H9 (cell line): ENCODE results near the gene EFNA5. TPM values are rescaled to one million over a fixed set of nuclear protein-coding genes. Genes with fewer than 3 reads are reported as not detected.

Experiments used
- DNase-seq: peaks from one replicate; pipeline ENCODE4 v3.0.0-alpha.2; 2017
- H2AFZ ChIP-seq: one replicate; pipeline ENCODE4 v1.6.1; 2013; ENCODE audit warnings: mild to moderate bottlenecking, low read length, control low read depth, moderate library complexity
- H2AK5ac ChIP-seq: 2 replicates; pipeline ENCODE4 v1.6.1; 2013; ENCODE audit warnings: low read length, control low read depth, mixed read lengths; ENCODE audit not compliant: insufficient read length
- H2BK120ac ChIP-seq: one replicate; pipeline ENCODE4 v1.6.1; 2013; ENCODE audit warnings: low read depth, mild to moderate bottlenecking, low read length, control low read depth, inconsistent platforms; ENCODE audit not compliant: poor library complexity, severe bottlenecking
- H2BK12ac ChIP-seq: 2 replicates; pipeline ENCODE4 v1.6.1; 2013; ENCODE audit warnings: low read length, control low read depth, mixed read lengths, low read depth; ENCODE audit not compliant: insufficient read length
- H2BK15ac ChIP-seq: 2 replicates; pipeline ENCODE4 v1.6.1; 2013; ENCODE audit warnings: low read depth, low read length, control low read depth
- H2BK20ac ChIP-seq: one replicate; pipeline ENCODE4 v1.6.1; 2013; ENCODE audit warnings: low read depth, mild to moderate bottlenecking, low read length, control low read depth, inconsistent platforms; ENCODE audit not compliant: poor library complexity, severe bottlenecking
- H2BK5ac ChIP-seq: 2 replicates; pipeline ENCODE4 v1.6.1; 2013; ENCODE audit warnings: low read length, control low read depth, mixed read lengths; ENCODE audit not compliant: insufficient read length
- H3K14ac ChIP-seq: 2 replicates; pipeline ENCODE4 v1.6.1; 2013; ENCODE audit warnings: low read length, control low read depth; ENCODE audit not compliant: insufficient read depth
- H3K18ac ChIP-seq: 2 replicates; pipeline ENCODE4 v1.6.1; 2013; ENCODE audit warnings: low read depth, mild to moderate bottlenecking, mixed read lengths, low read length, control low read depth; ENCODE audit not compliant: insufficient read length
- H3K23ac ChIP-seq: 2 replicates; pipeline ENCODE4 v1.6.1; 2013; ENCODE audit warnings: low read length, control low read depth, mixed read lengths, low read depth; ENCODE audit not compliant: insufficient read length
- H3K23me2 ChIP-seq: 2 replicates; pipeline ENCODE4 v1.6.1; 2013; ENCODE audit warnings: low read depth, mild to moderate bottlenecking, mixed read lengths, low read length, control low read depth; ENCODE audit not compliant: insufficient read length, poor library complexity, severe bottlenecking
- H3K27ac ChIP-seq: 2 replicates; pipeline ENCODE4 v1.5.1; 2013; ENCODE audit warnings: low read length, control low read depth, mixed read lengths, low read depth; ENCODE audit not compliant: insufficient read length
- H3K27me3 ChIP-seq: 2 replicates; pipeline ENCODE4 v1.6.1; 2013; ENCODE audit warnings: low read length, control low read depth, inconsistent platforms; ENCODE audit not compliant: insufficient read depth
- H3K4ac ChIP-seq: 2 replicates; pipeline ENCODE4 v1.6.1; 2013; ENCODE audit warnings: low read depth, mild to moderate bottlenecking, control low read depth, inconsistent platforms, low read length, moderate library complexity
- H3K4me1 ChIP-seq: 2 replicates; pipeline ENCODE4 v1.6.1; 2013; ENCODE audit warnings: low read length, control low read depth, inconsistent platforms; ENCODE audit not compliant: insufficient read depth
- H3K4me2 ChIP-seq: 2 replicates; pipeline ENCODE4 v1.6.1; 2013; ENCODE audit warnings: low read length, control low read depth, mixed read lengths; ENCODE audit not compliant: insufficient read length, insufficient read depth
- H3K56ac ChIP-seq: 2 replicates; pipeline ENCODE4 v1.6.1; 2013; ENCODE audit warnings: low read depth, mild to moderate bottlenecking, mixed read lengths, low read length, control low read depth; ENCODE audit not compliant: insufficient read length
- H3K79me1 ChIP-seq: 2 replicates; pipeline ENCODE4 v1.6.1; 2013; ENCODE audit warnings: low read depth, mild to moderate bottlenecking, moderate library complexity, low read length, control low read depth, inconsistent platforms; ENCODE audit not compliant: insufficient read depth, poor library complexity, severe bottlenecking
- H3K79me2 ChIP-seq: 2 replicates; pipeline ENCODE4 v1.6.1; 2013; ENCODE audit warnings: low read length, control low read depth, inconsistent platforms; ENCODE audit not compliant: insufficient read depth
- H3K9ac ChIP-seq: 2 replicates; pipeline ENCODE4 v1.6.1; 2013; ENCODE audit warnings: low read length, control low read depth, mixed read lengths; ENCODE audit not compliant: insufficient read length; ENCODE audit errors: extremely low read depth
- H3K9me3 ChIP-seq: one replicate; pipeline ENCODE4 v1.6.1; 2013; ENCODE audit warnings: low read depth, low read length, inconsistent platforms; ENCODE audit not compliant: control insufficient read depth
- H3T11ph ChIP-seq: one replicate; pipeline ENCODE4 v1.6.1; 2013; ENCODE audit warnings: mild to moderate bottlenecking, low read length, control low read depth, inconsistent platforms
- H4K20me1 ChIP-seq: one replicate; pipeline ENCODE4 v1.6.1; 2013; ENCODE audit not compliant: control insufficient read depth, insufficient read length, insufficient read depth
- H4K5ac ChIP-seq: 2 replicates; pipeline ENCODE4 v1.6.1; 2013; ENCODE audit warnings: low read depth, mild to moderate bottlenecking, mixed read lengths, low read length, control low read depth; ENCODE audit not compliant: insufficient read length
- H4K8ac ChIP-seq: replicated peaks from 2 replicates; pipeline ENCODE4 v1.6.1; 2013; ENCODE audit warnings: low read length, control low read depth, mixed read lengths, low read depth; ENCODE audit not compliant: insufficient read length
- H4K91ac ChIP-seq: 2 replicates; pipeline ENCODE4 v1.6.1; 2013; ENCODE audit warnings: low read depth, mild to moderate bottlenecking, moderate library complexity, mixed read lengths, low read length, control low read depth; ENCODE audit not compliant: insufficient read length
- H3K27ac Mint-ChIP-seq, 3 experiments: 2 replicates in 2 of 3; 3 replicates in 1 of 3; pipeline ENCODE4 v1.8.0; 2020 to 2021; ENCODE audit warnings: mixed read lengths in 3 of 3, mild to moderate bottlenecking in 1 of 3, moderate library complexity in 1 of 3
- H3K27me3 Mint-ChIP-seq: 2 replicates; pipeline ENCODE4 v1.8.0; 2021; ENCODE audit warnings: low read depth, mild to moderate bottlenecking, moderate library complexity, mixed read lengths
- H3K36me3 Mint-ChIP-seq, 3 experiments: 2 replicates in 2 of 3; 3 replicates in 1 of 3; pipeline ENCODE4 v1.8.0; 2020 to 2021; ENCODE audit warnings: low read depth in 3 of 3, mixed read lengths in 3 of 3; ENCODE audit not compliant: insufficient read depth in 1 of 3
- H3K4me1 Mint-ChIP-seq, 2 experiments: 2 replicates each; pipeline ENCODE4 v1.8.0; 2020; ENCODE audit warnings: mixed read lengths in 2 of 2
- H3K4me3 Mint-ChIP-seq, 2 experiments: 2 replicates in 1 of 2; 3 replicates in 1 of 2; pipeline ENCODE4 v1.8.0; 2020 to 2021; ENCODE audit warnings: mild to moderate bottlenecking in 2 of 2, mixed read lengths in 2 of 2, moderate library complexity in 1 of 2
- H3K9me3 Mint-ChIP-seq, 2 experiments: 2 replicates in 1 of 2; 3 replicates in 1 of 2; pipeline ENCODE4 v1.8.0; 2020; ENCODE audit warnings: mild to moderate bottlenecking in 2 of 2, mixed read lengths in 2 of 2, moderate library complexity in 1 of 2
- CTCF ChIP-seq: fragments of 200-600 bp; sonication (generic); conservative IDR thresholded peaks from 3 replicates; pipeline ENCODE4 v1.8.0; 2021; ENCODE audit warnings: antibody characterized with exemption, mild to moderate bottlenecking
- total RNA-seq: library from RNA; stranded (reverse); gene quantifications from 2 replicates; pipeline ENCODE4 v1.2.1, GENCODE V29; 2021

Gene EFNA5
- total RNA-seq, 1 experiment from 2014 or later = 20.4 TPM

GRCh38 chr5:107329850-107330249, 340.9 kb downstream of the EFNA5 start:
- Histone ChIP-seq H2AFZ (no peak overlapping the region), H3K18ac (no peak overlapping the region), H3K14ac (no peak overlapping the region), H3T11ph (no peak overlapping the region), H3K27ac (no peak overlapping the region), H3K79me2 (no peaks in the 10 kb centered on the region), H3K56ac (no peak overlapping the region), H3K4ac (no peak overlapping the region), H3K23me2 (no peaks in the 10 kb centered on the region), H2BK15ac (no peak overlapping the region), H2BK5ac (no peak overlapping the region), H2BK120ac (no peak overlapping the region), H3K79me1 (no peaks in the 10 kb centered on the region), H3K9ac (no peak overlapping the region), H3K27me3 (no peaks in the 10 kb centered on the region), H3K4me1 (no peaks in the 10 kb centered on the region; the same call in 1 of the 2 replicates), H2BK12ac (no peak overlapping the region), H3K4me2 (no peak overlapping the region), H4K8ac (no peak overlapping the region), H3K9me3 (no peaks in the 10 kb centered on the region), H3K23ac (no peak overlapping the region), H4K5ac (no peak overlapping the region), H4K20me1 (no peaks in the 10 kb centered on the region), H2BK20ac (no peak overlapping the region), H4K91ac (no peak overlapping the region), H2AK5ac (no peak overlapping the region)
- H3K27me3 Mint-ChIP-seq = no peaks in the 10 kb centered on the region
- no peak overlapping the region for H3K4me3 Mint-ChIP-seq
- H3K27ac Mint-ChIP-seq = no peak overlapping the region
- DNase-seq = no peak
- H3K4me1 Mint-ChIP-seq = peaks cover 0 to under 1% of the 10 kb centered on the region in 2 experiments; a peak in 1 of 4 replicates
- no peaks in the 10 kb centered on the region for H3K36me3 Mint-ChIP-seq
- no peak for TF ChIP-seq CTCF
- no peaks in the 10 kb centered on the region for H3K9me3 Mint-ChIP-seq
